NCI-H128 (cell line): Measurements from ENCODE around the gene TRIM10.

Experiments used
- DNase-seq: peaks from one replicate; lab custom pipeline; 2025; ENCODE audit not compliant: unreplicated experiment; lab: John Stamatoyannopoulos, UW

TRIM10 gene

GRCh38 chr6:30160785-30161531 is at the start of gene TRIM10:
TRIM10 (minus strand) TSS chr6:30161211; CDS start chr6:30160858, 353 bp downstream.
- no peak for DNase-seq

- no peak for DNase-seq
Measured at GRCh38 chr6:30207619-30208295, 46.7 kb upstream of the TRIM10 start.

- no peak for DNase-seq
Measured at GRCh38 chr6:30206799-30207618, 46.0 kb upstream of the TRIM10 start.

GRCh38 chr6:30206152-30206551 is 45.1 kb upstream of the TRIM10 start:
- no peak for DNase-seq

GRCh38 chr6:30204116-30204515 is 43.1 kb upstream of the TRIM10 start:
- no peak for DNase-seq

GRCh38 chr6:30202366-30202765 is 41.4 kb upstream of the TRIM10 start:
- no peak for DNase-seq

GRCh38 chr6:30200551-30201281 is 39.7 kb upstream of the TRIM10 start:
- DNase-seq: no peak

GRCh38 chr6:30198166-30199084 is 37.4 kb upstream of the TRIM10 start:
- DNase-seq: no peak

GRCh38 chr6:30196376-30196775 is 35.4 kb upstream of the TRIM10 start:
- DNase-seq: no peak

GRCh38 chr6:30195951-30196350 is 34.9 kb upstream of the TRIM10 start:
- no peak for DNase-seq

GRCh38 chr6:30194797-30195690 is 34.0 kb upstream of the TRIM10 start:
- no peak for DNase-seq

GRCh38 chr6:30192076-30192475 is 31.1 kb upstream of the TRIM10 start:
- DNase-seq: no peak

- DNase-seq: no peak
Measured at GRCh38 chr6:30188541-30188940, 27.5 kb upstream of the TRIM10 start.

GRCh38 chr6:30185846-30186484 is 25.0 kb upstream of the TRIM10 start:
- no peak for DNase-seq

GRCh38 chr6:30184417-30185031 is 23.5 kb upstream of the TRIM10 start:
- no peak for DNase-seq

- no peak for DNase-seq
Measured at GRCh38 chr6:30180145-30180544, 19.1 kb upstream of the TRIM10 start.

- no peak for DNase-seq
Measured at GRCh38 chr6:30178837-30179236, 17.8 kb upstream of the TRIM10 start.

- no peak for DNase-seq
Measured at GRCh38 chr6:30175765-30176164, 14.8 kb upstream of the TRIM10 start.
